Transverse colon (tissue), 3 donors: ENCODE results near the gene SGCB.

Experiments used
- CTCF ChIP-seq, 5 experiments: fragments of 200-600 bp in 3 of 5; fragments of 450-650 bp in 2 of 5; sonication (generic) in 3 of 5; IDR thresholded peaks; 1 replicate in 2 of 5; 2 replicates in 3 of 5; pipeline ENCODE4 v1.5.1; 2016 to 2017; ENCODE audit warnings: antibody characterized with exemption in 5 of 5, inconsistent platforms in 3 of 5, mild to moderate bottlenecking in 2 of 5, moderate library complexity in 1 of 5
- EP300 ChIP-seq: sonication (generic); formaldehyde crosslinking; IDR thresholded peaks from one replicate; pipeline ENCODE4 v1.6.1; 2017; ENCODE audit warnings: antibody characterized with exemption, low read depth

- TF ChIP-seq CTCF (IDR thresholded peaks at IDR 0.05): no peak
- no peak for TF ChIP-seq EP300
Measured at GRCh38 chr4:52045028-52045427, 6.9 kb upstream of the SGCB start.
